HUES64 (cell line): ENCODE data around the gene ADRA2B.

Experiments used
- H3K27ac ChIP-seq: 2 replicates; pipeline ENCODE4 v1.7.0; 2013; ENCODE audit warnings: low read depth, low read length, inconsistent platforms
- H3K27me3 ChIP-seq: 2 replicates; pipeline ENCODE4 v1.6.1; 2013; ENCODE audit warnings: mild to moderate bottlenecking, low read length; ENCODE audit not compliant: insufficient read depth
- H3K36me3 ChIP-seq: 2 replicates; pipeline ENCODE4 v1.6.1; 2013; ENCODE audit warnings: mild to moderate bottlenecking, low read length; ENCODE audit not compliant: insufficient read depth
- H3K4me1 ChIP-seq: 2 replicates; pipeline ENCODE4 v1.6.1; 2013; ENCODE audit warnings: mild to moderate bottlenecking, low read length, moderate library complexity; ENCODE audit not compliant: insufficient read depth
- H3K4me3 ChIP-seq: 2 replicates; pipeline ENCODE4 v1.5.1; 2013; ENCODE audit warnings: mild to moderate bottlenecking, low read length, moderate library complexity
- H3K9ac ChIP-seq: 2 replicates; pipeline ENCODE4 v1.6.1; 2013; ENCODE audit warnings: mild to moderate bottlenecking, low read depth, low read length
- H3K9me3 ChIP-seq: 2 replicates; pipeline ENCODE4 v1.6.1; 2013; ENCODE audit warnings: low read depth, low read length; ENCODE audit not compliant: insufficient read depth
- WGBS: fragments of 150-250, 120-280 bp; methylation state at CpG from one replicate; pipeline ENCODE4 v1.1.7; 2013; ENCODE audit warnings: missing lambda C conversion rate; 5-methylcytosine and 5-hydroxymethylcytosine counted together

Gene ADRA2B

GRCh38 chr2:96156011-96156820 lies 39.8 kb upstream of the ADRA2B start:
- H3K9me3 ChIP-seq = no peaks in the 10 kb centered on the region
- no peaks in the 10 kb centered on the region for H3K27me3 ChIP-seq
- H3K4me1 ChIP-seq = peaks cover 7% of the 10 kb centered on the region
- no peak overlapping the region for H3K9ac ChIP-seq
- no peak overlapping the region for H3K4me3 ChIP-seq
- WGBS = 94% methylated on average over 10 of the region's 10 CpGs
- H3K27ac ChIP-seq = no peak overlapping the region
- no peaks in the 10 kb centered on the region for H3K36me3 ChIP-seq

DNA sequence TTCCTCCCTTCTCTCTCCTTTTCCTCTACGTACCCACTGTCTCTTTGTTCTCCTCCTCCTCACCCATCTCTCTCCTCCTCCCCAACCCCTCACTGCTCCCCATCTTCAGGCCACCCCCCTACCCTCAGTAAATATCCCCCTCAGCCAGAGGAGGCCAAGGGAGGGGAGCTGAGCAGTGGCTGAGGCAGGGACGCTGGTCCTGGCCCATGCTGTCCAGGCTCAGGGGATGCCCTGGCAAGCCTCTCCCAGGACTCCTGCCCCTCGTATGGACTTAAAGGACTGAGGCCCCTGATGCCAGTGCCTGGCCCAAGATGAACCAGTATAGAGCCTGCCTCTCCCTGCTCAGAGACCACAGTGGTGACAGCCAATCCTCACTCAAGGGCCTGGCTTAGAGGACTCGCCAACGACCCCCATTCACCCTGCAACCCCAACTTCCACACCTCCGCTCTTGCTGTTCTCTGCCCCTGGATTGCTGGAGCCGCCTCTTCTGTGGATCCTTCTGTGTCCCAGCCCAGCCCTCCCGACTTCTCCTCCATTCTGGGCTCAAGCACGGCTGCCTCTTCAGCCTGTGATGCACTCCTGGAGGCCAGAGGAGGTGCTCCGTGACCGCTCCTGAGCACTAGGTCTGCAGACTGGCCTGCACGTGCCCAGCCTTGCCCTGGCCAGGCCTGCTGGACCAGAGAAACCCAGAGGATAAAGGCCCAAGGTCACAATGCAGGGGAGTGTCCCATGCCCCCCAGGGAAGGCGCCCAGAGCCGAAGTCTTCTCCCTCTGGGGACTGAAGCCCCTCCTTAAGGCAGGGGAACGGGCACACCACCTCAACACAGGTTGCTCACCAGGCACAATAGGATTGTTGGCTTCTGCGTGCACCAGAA lies 38.4 kb upstream of the ADRA2B start:
- no peak overlapping the region for H3K9ac ChIP-seq
- no peak overlapping the region for H3K27ac ChIP-seq
- H3K4me1 ChIP-seq = peaks cover 7% of the 10 kb centered on the region
- H3K27me3 ChIP-seq = no peaks in the 10 kb centered on the region
- no peak overlapping the region for H3K4me3 ChIP-seq
- H3K36me3 ChIP-seq = no peaks in the 10 kb centered on the region
- H3K9me3 ChIP-seq = no peaks in the 10 kb centered on the region
- 88% methylated on average over 16 of the region's 16 CpGs for WGBS

GRCh38 chr2:96153991-96154431 lies 37.6 kb upstream of the ADRA2B start:
- Histone ChIP-seq H3K9me3 (no peaks in the 10 kb centered on the region), H3K36me3 (no peaks in the 10 kb centered on the region), H3K27ac (no peak overlapping the region), H3K9ac (no peak overlapping the region), H3K4me1 (peaks cover 10% of the 10 kb centered on the region), H3K4me3 (no peak overlapping the region), H3K27me3 (no peaks in the 10 kb centered on the region)
- WGBS = 86% methylated on average over 7 of the region's 7 CpGs

DNA sequence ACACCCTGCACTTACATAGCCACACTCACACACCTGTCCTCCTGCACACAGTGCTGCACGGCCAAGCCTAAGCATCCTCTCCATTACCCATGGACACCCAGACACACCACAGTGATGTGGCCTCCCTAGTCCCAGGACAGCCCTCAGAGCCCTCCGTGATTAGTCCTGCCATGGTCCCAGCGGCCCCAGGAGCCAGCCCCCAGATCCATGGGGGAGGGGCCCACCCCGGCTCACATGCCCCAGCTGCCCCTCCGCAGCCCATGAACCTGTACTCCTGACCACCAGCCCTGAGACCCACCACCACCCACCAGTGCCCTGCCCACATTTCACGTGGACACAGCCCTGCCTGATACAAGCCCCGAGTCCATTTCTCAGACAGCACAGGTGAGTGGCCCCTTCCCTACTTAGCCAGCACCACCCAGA lies 36.9 kb upstream of the ADRA2B start:
- WGBS = 90% methylated on average over 7 of the region's 7 CpGs
- H3K4me1 ChIP-seq = peaks cover 15% of the 10 kb centered on the region
- H3K4me3 ChIP-seq = no peak overlapping the region
- no peaks in the 10 kb centered on the region for H3K36me3 ChIP-seq
- H3K9ac ChIP-seq = no peak overlapping the region
- H3K9me3 ChIP-seq = no peaks in the 10 kb centered on the region
- no peaks in the 10 kb centered on the region for H3K27me3 ChIP-seq
- no peak overlapping the region for H3K27ac ChIP-seq

DNA sequence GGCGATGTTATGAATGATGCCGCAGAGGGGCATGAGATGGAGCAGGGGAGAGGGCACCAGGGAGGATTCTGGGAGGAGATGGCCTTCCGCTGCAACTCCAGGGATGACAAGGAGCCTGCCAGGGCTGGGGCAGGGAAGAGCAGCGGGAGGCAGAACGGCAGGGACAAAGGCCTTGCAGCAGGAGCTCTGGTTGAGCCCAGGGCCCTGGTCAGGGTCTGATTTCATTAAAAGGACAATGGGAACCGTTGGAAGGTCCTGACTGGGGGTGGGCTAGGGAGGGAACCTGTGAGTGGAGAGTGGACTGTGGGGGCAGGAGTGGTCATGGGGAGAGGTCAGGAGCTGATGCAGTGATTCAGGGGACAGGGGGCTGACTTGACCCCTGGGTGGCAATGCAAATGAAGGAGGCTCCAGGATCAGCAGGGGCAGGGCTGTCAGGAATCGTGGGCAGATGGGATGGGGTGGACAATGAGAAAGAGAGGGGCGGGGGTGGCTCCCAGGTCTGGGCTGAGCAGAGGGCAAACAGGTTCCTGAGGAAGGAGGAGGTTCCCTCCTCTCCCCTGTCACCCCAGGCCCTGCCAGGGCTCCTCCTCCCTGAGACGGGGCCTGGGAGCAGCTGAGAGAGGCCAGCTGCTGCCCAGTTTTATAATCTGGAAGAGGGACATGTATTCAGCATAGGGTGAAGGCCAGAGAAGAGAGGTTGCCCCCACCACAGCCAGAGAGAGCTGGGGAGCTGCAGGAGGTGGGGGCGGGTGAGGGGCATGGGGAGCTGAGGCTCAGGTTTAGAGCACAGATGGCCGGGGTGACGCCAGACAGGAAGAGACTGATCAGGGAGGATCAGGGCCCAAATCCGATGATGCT lies 36.2 kb upstream of the ADRA2B start:
- Histone ChIP-seq H3K27ac (no peak overlapping the region), H3K9me3 (no peaks in the 10 kb centered on the region), H3K4me3 (no peak overlapping the region), H3K27me3 (no peaks in the 10 kb centered on the region; the same call in 1 of the 2 replicates), H3K36me3 (no peaks in the 10 kb centered on the region), H3K4me1 (peaks cover 18% of the 10 kb centered on the region), H3K9ac (no peak overlapping the region)
- 58% methylated on average over 13 of the region's 13 CpGs for WGBS

DNA sequence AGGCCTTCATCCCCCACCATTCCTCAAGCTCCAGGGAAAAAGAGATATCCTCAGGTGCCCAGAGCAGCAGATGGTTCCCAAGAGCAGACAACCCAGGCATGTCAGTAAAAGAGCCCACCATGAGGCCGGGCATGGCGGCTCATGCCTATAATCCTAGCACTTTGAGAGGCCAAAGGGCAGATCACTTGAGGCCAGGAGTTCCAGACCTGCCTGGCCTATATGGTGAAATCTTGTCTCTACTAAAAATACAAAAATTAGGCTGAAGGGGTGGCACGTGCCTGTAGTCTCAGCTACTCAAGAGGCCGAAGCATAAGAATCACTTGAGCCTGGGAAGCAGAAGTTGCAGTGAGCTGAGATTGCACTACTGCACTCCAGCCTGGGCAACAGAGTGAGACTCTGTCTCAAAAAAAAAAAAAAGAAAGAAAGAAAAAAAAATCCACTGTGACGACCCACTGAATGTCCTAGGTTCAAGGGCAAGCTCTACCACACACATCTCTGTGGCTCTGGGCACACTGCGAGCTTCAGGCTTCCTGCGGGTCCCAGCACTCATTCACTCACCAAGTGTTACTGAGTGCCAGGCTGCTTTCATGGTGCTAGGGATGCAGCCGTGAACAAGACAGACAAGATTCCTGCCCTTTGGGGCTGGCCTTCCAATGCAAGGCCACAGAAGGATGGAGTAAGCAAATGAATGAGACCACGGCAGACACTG lies 35.4 kb upstream of the ADRA2B start:
- 91% methylated on average over 9 of the region's 9 CpGs for WGBS

GRCh38 chr2:96150791-96151594 lies 34.6 kb upstream of the ADRA2B start:
- Histone ChIP-seq H3K9ac (no peak overlapping the region), H3K27ac (no peak overlapping the region), H3K36me3 (no peaks in the 10 kb centered on the region), H3K27me3 (peaks cover 10% of the 10 kb centered on the region), H3K4me3 (no peak overlapping the region), H3K4me1 (peaks cover 23% of the 10 kb centered on the region), H3K9me3 (no peaks in the 10 kb centered on the region)
- 92% methylated on average over 14 of the region's 14 CpGs for WGBS

More for the DNA sequence above, 35.4 kb upstream of the ADRA2B start:
- Histone ChIP-seq H3K27ac (no peak overlapping the region), H3K9ac (no peak overlapping the region), H3K4me3 (no peak overlapping the region), H3K9me3 (no peaks in the 10 kb centered on the region), H3K27me3 (peaks cover 5% of the 10 kb centered on the region; the same call in 1 of the 2 replicates), H3K4me1 (peaks cover 18% of the 10 kb centered on the region), H3K36me3 (no peaks in the 10 kb centered on the region)

DNA sequence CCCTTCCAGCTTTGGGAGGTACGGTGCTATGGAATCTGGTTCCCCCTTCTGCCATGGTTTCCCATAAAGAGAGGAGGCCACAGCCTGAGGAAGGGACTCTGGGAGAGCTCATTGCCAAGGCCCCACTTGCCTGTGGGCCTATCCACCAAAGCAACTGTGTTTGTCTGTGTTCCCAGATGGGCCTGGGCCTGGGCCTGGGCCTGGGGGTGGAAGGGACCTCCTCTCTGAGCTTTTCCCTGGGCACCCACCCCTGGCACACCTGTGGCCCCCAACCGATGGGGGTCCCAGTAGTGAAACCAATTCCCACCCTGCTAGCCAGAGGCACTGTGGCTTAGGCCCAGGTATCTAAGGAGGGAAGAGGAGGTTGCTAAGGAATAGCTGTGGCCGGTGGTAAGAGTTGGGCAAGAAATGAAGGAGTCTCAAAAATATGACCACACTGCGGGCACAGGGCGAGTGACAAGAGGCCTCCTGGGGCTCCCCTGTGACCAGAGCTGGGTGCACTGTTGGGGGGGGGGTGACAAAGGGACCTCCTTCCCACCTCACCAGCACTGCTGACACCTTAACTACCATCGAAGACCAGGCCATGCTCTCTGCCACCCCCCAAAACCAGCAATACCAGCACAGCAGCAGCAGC lies 33.8 kb upstream of the ADRA2B start:
- Histone ChIP-seq H3K4me1 (peaks cover 26% of the 10 kb centered on the region), H3K27me3 (peaks cover 19% of the 10 kb centered on the region), H3K9me3 (no peaks in the 10 kb centered on the region), H3K36me3 (no peaks in the 10 kb centered on the region), H3K27ac (no peak overlapping the region), H3K4me3 (no peak overlapping the region), H3K9ac (no peak overlapping the region)
- 91% methylated on average over 6 of the region's 6 CpGs for WGBS

DNA sequence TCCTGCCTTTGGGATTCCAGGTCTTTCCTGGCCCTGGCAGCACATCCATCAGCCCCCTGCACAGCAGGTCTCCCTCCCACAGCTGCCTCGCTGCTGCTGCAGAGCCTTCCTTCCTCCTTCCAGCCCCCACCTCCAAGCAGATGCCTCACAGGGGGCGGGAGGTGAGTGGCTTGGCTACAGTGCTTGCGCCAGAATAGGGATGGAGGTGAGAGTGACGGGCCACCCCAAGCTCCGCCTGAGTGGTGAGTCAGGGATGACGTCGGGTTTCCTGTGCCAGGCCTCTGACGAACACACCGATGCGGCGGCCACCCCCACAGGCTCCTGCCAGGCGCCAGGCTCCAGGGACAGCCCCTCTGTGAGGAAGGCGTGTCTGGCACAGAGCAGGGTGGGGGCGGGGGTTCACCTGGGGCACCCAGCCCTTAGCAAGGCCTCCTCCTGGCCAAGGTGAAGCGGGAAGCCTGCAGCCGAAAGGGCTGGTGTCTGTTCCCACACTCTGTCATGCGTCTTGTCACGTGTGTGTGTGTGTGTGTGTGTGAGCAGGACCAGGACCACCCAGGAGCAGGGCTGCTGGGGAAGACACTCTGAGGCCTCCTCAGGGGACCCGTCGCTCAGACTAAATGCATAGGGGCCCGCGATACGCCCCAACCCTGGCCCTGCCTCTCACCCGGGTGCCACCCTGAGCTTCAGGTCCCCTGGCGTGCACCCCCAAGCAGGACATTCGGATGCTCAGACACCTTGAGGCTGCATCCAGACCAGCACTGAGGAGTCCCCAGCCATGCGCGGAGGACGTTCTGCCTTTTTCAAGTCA lies 32.2 kb upstream of the ADRA2B start:
- H3K36me3 ChIP-seq = no peaks in the 10 kb centered on the region
- H3K27ac ChIP-seq = no peak overlapping the region
- H3K27me3 ChIP-seq = peaks cover 31% of the 10 kb centered on the region
- no peaks in the 10 kb centered on the region for H3K9me3 ChIP-seq
- no peak overlapping the region for H3K9ac ChIP-seq
- H3K4me3 ChIP-seq = peak overlapping the region; percentile 23; the same call in 1 of the 2 replicates
- H3K4me1 ChIP-seq = peaks cover 31% of the 10 kb centered on the region
- 47% methylated on average over 29 of the region's 29 CpGs for WGBS
